ENCODE results near the gene KRTAP9-2. TPM values are rescaled to one million over a fixed set of nuclear protein-coding genes. Genes with fewer than 3 reads are reported as not detected.

The KRTAP9-2 gene
- total and polyA plus RNA-seq, 8 donors: not detected

Other genes with a start within 250 kb of the KRTAP9-2 start
Only the 30 nearest of the 41 such genes appear.
- gene KRTAP2-1, start 179.3 kb upstream of the KRTAP9-2 start, total RNA-seq: not detected
- not detected for gene KRTAP2-1, start 179.3 kb upstream of the KRTAP9-2 start, polyA plus RNA-seq (ENCODE audit: insufficient read length in 6 of 6)
- gene KRTAP2-2, start 171.4 kb upstream of the KRTAP9-2 start, total RNA-seq: not detected
- not detected for gene KRTAP2-2, start 171.4 kb upstream of the KRTAP9-2 start, polyA plus RNA-seq (ENCODE audit: insufficient read length in 6 of 6)
- gene KRTAP2-3, start 166.5 kb upstream of the KRTAP9-2 start, total RNA-seq: 1 to 10 TPM in 1 of 2 donors, not detected in 1; 1.2 TPM
- gene KRTAP2-3, start 166.5 kb upstream of the KRTAP9-2 start, polyA plus RNA-seq (ENCODE audit: insufficient read length in 6 of 6): not detected
- gene KRTAP2-4, start 160.8 kb upstream of the KRTAP9-2 start, total RNA-seq: not detected
- not detected for gene KRTAP2-4, start 160.8 kb upstream of the KRTAP9-2 start, polyA plus RNA-seq (ENCODE audit: insufficient read length in 6 of 6)
- not detected for gene KRTAP4-7, start 142.5 kb upstream of the KRTAP9-2 start, total RNA-seq
- gene KRTAP4-7, start 142.5 kb upstream of the KRTAP9-2 start, polyA plus RNA-seq (ENCODE audit: insufficient read length in 6 of 6): not detected
- not detected for gene KRTAP4-8, start 128.5 kb upstream of the KRTAP9-2 start, total RNA-seq
- not detected for gene KRTAP4-8, start 128.5 kb upstream of the KRTAP9-2 start, polyA plus RNA-seq (ENCODE audit: insufficient read length in 6 of 6)
- gene KRTAP4-16, start 124.4 kb upstream of the KRTAP9-2 start, total RNA-seq: not detected
- not detected for gene KRTAP4-16, start 124.4 kb upstream of the KRTAP9-2 start, polyA plus RNA-seq (ENCODE audit: insufficient read length in 6 of 6)
- gene KRTAP4-9, start 121.3 kb upstream of the KRTAP9-2 start, total RNA-seq: not detected
- gene KRTAP4-9, start 121.3 kb upstream of the KRTAP9-2 start, polyA plus RNA-seq (ENCODE audit: insufficient read length in 6 of 6): not detected
- not detected for gene KRTAP4-11, start 108.3 kb upstream of the KRTAP9-2 start, total RNA-seq
- gene KRTAP4-11, start 108.3 kb upstream of the KRTAP9-2 start, polyA plus RNA-seq (ENCODE audit: insufficient read length in 6 of 6): under 1 TPM in 1 of 6 donors, not detected in 5; 0.23 TPM
- gene KRTAP4-12, start 102.5 kb upstream of the KRTAP9-2 start, total RNA-seq: not detected
- not detected for gene KRTAP4-12, start 102.5 kb upstream of the KRTAP9-2 start, polyA plus RNA-seq (ENCODE audit: insufficient read length in 6 of 6)
- not detected for gene KRTAP4-6, start 86.1 kb upstream of the KRTAP9-2 start, total RNA-seq
- gene KRTAP4-6, start 86.1 kb upstream of the KRTAP9-2 start, polyA plus RNA-seq (ENCODE audit: insufficient read length in 6 of 6): not detected
- gene KRTAP4-5, start 76.8 kb upstream of the KRTAP9-2 start, total RNA-seq: not detected
- gene KRTAP4-5, start 76.8 kb upstream of the KRTAP9-2 start, polyA plus RNA-seq (ENCODE audit: insufficient read length in 6 of 6): not detected
- not detected for gene KRTAP4-4, start 65.9 kb upstream of the KRTAP9-2 start, total RNA-seq
- gene KRTAP4-4, start 65.9 kb upstream of the KRTAP9-2 start, polyA plus RNA-seq (ENCODE audit: insufficient read length in 6 of 6): not detected
- not detected for gene KRTAP4-3, start 58.4 kb upstream of the KRTAP9-2 start, total RNA-seq
- gene KRTAP4-3, start 58.4 kb upstream of the KRTAP9-2 start, polyA plus RNA-seq (ENCODE audit: insufficient read length in 6 of 6): not detected
- not detected for gene KRTAP4-2, start 48.4 kb upstream of the KRTAP9-2 start, total RNA-seq
- not detected for gene KRTAP4-2, start 48.4 kb upstream of the KRTAP9-2 start, polyA plus RNA-seq (ENCODE audit: insufficient read length in 6 of 6)
- gene KRTAP4-1, start 41.7 kb upstream of the KRTAP9-2 start, total RNA-seq: not detected
- not detected for gene KRTAP4-1, start 41.7 kb upstream of the KRTAP9-2 start, polyA plus RNA-seq (ENCODE audit: insufficient read length in 6 of 6)
- not detected for gene KRTAP9-1, start 36.8 kb upstream of the KRTAP9-2 start, total RNA-seq
- not detected for gene KRTAP9-1, start 36.8 kb upstream of the KRTAP9-2 start, polyA plus RNA-seq (ENCODE audit: insufficient read length in 6 of 6)
- gene KRTAP9-3, start 5.8 kb downstream of the KRTAP9-2 start, total RNA-seq: not detected
- not detected for gene KRTAP9-3, start 5.8 kb downstream of the KRTAP9-2 start, polyA plus RNA-seq (ENCODE audit: insufficient read length in 6 of 6)
- not detected for gene KRTAP9-8, start 11.4 kb downstream of the KRTAP9-2 start, total RNA-seq
- gene KRTAP9-8, start 11.4 kb downstream of the KRTAP9-2 start, polyA plus RNA-seq (ENCODE audit: insufficient read length in 6 of 6): not detected
- gene KRTAP9-4, start 23.0 kb downstream of the KRTAP9-2 start, total RNA-seq: not detected
- not detected for gene KRTAP9-4, start 23.0 kb downstream of the KRTAP9-2 start, polyA plus RNA-seq (ENCODE audit: insufficient read length in 6 of 6)
- not detected for gene KRTAP9-9, start 28.7 kb downstream of the KRTAP9-2 start, total RNA-seq
- gene KRTAP9-9, start 28.7 kb downstream of the KRTAP9-2 start, polyA plus RNA-seq (ENCODE audit: insufficient read length in 6 of 6): not detected
- not detected for gene KRTAP9-6, start 38.7 kb downstream of the KRTAP9-2 start, total RNA-seq
- under 1 TPM in 3 of 6 donors, not detected in 3; 0.13 to 0.25 (median 0.23) TPM for gene KRTAP9-6, start 38.7 kb downstream of the KRTAP9-2 start, polyA plus RNA-seq (ENCODE audit: insufficient read length in 6 of 6)
- not detected for gene KRTAP9-7, start 49.0 kb downstream of the KRTAP9-2 start, total RNA-seq
- not detected for gene KRTAP9-7, start 49.0 kb downstream of the KRTAP9-2 start, polyA plus RNA-seq (ENCODE audit: insufficient read length in 6 of 6)
- not detected for gene KRTAP29-1, start 76.2 kb downstream of the KRTAP9-2 start, total RNA-seq
- not detected for gene KRTAP29-1, start 76.2 kb downstream of the KRTAP9-2 start, polyA plus RNA-seq (ENCODE audit: insufficient read length in 6 of 6)
- gene KRTAP16-1, start 82.7 kb downstream of the KRTAP9-2 start, total RNA-seq: not detected
- gene KRTAP16-1, start 82.7 kb downstream of the KRTAP9-2 start, polyA plus RNA-seq (ENCODE audit: insufficient read length in 6 of 6): not detected
- not detected for gene KRTAP17-1, start 89.1 kb downstream of the KRTAP9-2 start, total RNA-seq
- not detected for gene KRTAP17-1, start 89.1 kb downstream of the KRTAP9-2 start, polyA plus RNA-seq (ENCODE audit: insufficient read length in 6 of 6)
- gene KRT33A, start 124.2 kb downstream of the KRTAP9-2 start, total RNA-seq: not detected
- not detected for gene KRT33A, start 124.2 kb downstream of the KRTAP9-2 start, polyA plus RNA-seq (ENCODE audit: insufficient read length in 6 of 6)
- not detected for gene KRT33B, start 143.2 kb downstream of the KRTAP9-2 start, total RNA-seq
- gene KRT33B, start 143.2 kb downstream of the KRTAP9-2 start, polyA plus RNA-seq (ENCODE audit: insufficient read length in 6 of 6): not detected
- not detected for gene KRT34, start 155.7 kb downstream of the KRTAP9-2 start, total RNA-seq
- gene KRT34, start 155.7 kb downstream of the KRTAP9-2 start, polyA plus RNA-seq (ENCODE audit: insufficient read length in 6 of 6): not detected
- gene KRT31, start 171.0 kb downstream of the KRTAP9-2 start, total RNA-seq: not detected
- not detected for gene KRT31, start 171.0 kb downstream of the KRTAP9-2 start, polyA plus RNA-seq (ENCODE audit: insufficient read length in 6 of 6)